ENCODE results near the gene TMEM205.
"Not testable (repeated sequence)": the region's sequence is repeated elsewhere in the genome, so short reads cannot be mapped to it uniquely, and the experiment has no call there.

Gene TMEM205

GRCh38 chr19:11346104-11346940 is at the start of gene TMEM205, which contains the start of gene CCDC159:
TSS of gene TMEM205 (minus strand) at chr19:11346268. CDS start at chr19:11345619, 649 bp downstream.
TSS of gene CCDC159 (plus strand) at chr19:11346519. CDS start at chr19:11346607, 88 bp downstream.
- DNase-seq = peak; percentile 98

- no peak for DNase-seq
Observed at GRCh38 chr19:11390933-11391680, 45.0 kb upstream of the TMEM205 start.

GRCh38 chr19:11390359-11390758 is 44.3 kb upstream of the TMEM205 start:
- no peak for DNase-seq

GRCh38 chr19:11387162-11388034 is 41.3 kb upstream of the TMEM205 start:
- DNase-seq = no peak

- no peak for DNase-seq
Observed at GRCh38 chr19:11384778-11385129, 38.7 kb upstream of the TMEM205 start.

GRCh38 chr19:11383706-11384048 is 37.6 kb upstream of the TMEM205 start:
- DNase-seq = no peak

GRCh38 chr19:11382898-11383705 is 37.0 kb upstream of the TMEM205 start:
- no peak for DNase-seq

DNA sequence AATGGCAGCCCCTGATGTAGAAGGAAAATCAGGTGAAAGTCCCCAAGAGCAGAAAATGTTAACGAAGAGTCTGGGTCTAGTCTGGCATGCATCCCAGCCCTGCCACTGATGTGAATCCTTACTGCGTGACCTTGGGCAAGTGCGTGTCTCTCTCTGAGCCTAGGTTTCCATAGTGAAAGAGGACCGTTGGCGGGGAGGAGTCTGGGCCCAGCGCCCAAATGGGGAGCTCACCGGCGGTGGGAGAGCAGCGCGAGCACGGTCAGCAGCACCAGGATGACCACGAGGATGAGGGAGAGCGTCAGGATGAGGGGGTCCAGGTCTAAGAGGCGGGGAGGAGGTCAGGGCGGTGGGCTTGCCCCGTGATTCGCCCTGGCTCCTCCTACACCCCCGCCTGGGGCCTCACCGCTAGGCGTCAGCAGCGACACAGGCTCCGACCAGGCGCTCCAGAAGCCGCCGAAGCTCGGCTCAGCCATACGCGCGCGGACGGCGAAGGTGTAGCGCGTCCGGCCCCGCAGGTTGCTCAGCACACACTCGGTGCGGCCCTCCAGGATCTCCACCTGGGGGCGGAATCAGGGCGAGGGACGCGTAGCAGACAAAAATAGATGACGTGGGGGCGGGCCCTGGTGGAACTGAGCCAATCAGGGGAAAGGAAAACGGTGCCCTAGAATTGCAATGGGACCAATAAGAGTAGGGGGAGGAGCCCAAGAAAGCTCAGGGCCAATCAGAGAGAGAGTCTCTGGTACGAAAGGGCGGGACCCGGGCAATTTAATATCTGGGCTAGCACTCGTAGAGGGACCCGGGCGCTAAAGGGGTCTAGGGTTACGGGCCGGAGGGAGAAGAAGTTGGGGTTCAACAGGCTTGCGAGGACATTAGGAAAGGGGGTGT is 34.8 kb upstream of the TMEM205 start:
- peak; percentile 89 for DNase-seq

GRCh38 chr19:11379857-11380350 is 33.8 kb upstream of the TMEM205 start:
- no peak for DNase-seq

- not testable (repeated sequence) for DNase-seq
Observed at GRCh38 chr19:11379269-11379845, 33.3 kb upstream of the TMEM205 start.

- no peak for DNase-seq
Observed at GRCh38 chr19:11378319-11379189, 32.5 kb upstream of the TMEM205 start.

DNA sequence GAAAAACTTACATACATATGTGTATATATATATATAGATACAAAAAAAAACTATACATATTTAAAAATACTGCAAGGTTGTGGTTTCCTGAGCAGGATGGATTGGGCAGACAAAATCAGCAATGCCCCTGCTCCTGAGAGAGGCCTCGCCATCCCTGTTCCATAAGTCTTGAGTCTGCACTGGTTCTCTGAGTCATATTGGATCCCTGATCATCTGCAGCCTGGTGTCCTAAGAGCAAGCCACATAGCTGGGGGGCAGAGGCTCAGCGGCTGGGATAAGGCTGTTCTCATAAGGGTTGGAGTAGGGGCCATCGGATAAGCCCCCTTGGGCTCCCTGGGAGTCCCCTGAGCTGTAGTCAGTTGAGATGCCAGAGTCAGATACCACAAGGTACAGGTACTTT is 31.7 kb upstream of the TMEM205 start:
- DNase-seq = no peak

DNA sequence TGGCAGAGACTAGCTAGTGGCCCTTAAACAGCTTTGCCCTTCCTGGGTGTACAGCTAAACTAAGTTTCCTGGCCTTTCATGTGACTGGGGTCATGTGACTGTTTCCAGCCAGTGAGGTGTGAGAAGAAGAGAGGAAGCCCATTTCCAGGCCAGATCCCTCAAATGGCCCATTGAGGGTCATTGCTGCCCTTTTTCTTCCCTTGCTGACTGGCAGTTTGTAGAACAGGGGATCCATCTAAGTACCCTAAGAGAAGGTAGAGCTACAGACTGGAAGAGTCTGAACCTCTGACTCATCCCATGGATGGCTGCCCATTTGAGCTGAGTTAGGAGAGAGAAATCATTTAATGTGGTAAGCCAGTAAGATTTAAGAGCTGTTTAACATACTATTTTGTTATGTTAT is 31.2 kb upstream of the TMEM205 start:
- DNase-seq = no peak

GRCh38 chr19:11375143-11375948 is 29.3 kb upstream of the TMEM205 start:
- DNase-seq = no peak

DNA sequence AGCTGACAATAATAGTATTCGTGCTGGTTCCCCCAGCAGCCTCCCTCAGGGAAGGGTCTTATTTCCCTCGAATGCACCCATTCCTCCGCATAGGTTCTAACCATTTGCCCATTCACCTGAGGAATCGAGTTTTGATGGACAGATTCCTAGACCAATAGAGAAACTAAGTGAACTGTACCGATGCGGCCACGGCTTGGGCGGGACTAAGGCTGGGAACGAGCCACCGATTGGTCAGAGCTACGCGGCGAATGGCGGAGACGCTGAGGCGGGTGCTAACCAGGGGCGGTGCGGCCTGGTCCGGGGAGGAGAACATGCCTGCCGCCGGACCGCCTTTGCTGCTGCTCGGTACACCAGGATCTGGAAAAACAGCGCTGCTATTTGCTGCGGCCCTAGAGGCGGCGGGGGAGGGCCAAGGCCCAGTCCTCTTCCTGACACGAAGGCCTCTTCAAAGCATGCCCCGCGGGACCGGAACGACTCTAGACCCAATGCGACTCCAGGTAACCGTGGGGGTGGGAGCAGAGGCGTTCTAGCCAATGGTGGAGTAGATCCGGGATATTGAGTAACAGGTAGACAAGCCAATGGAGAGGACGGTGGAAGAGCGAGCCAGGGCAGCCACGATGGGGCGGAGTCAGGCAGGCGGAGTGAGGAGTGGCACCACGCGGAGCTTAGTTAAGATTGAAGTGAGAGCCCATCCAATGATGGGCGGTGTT is 28.5 kb upstream of the TMEM205 start, which contains the start of gene SWSAP1:
Gene SWSAP1, plus strand, starts transcription at position 234 of the 710 bp plus-strand sequence. Its CDS starts 15 bp downstream, at position 249.
- DNase-seq = peak; percentile 98

DNA sequence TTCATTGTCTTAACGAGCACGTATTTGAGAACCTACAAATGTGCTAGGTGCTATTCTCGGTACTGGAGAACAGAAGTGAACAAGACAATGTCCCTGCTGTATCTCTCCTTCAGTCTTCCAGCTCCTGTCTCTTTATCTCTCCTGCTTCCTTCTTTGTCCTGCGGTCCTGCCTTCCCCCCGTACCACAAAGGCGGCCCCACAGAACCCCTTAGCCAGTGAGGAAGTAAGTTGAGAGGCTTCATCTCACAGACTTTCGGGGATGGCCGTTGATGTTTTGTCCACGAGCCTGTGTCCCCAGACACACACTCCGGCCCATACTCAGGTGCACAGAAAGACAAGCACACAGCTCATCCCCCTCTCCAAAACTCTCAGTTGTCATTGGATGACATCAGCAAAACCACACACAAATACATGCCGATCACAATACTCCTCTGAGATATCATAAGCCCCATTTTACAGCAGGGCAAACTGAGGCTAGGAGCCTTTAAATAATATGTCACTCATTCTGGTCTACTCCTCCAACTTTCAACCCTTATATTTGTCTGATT is 27.9 kb upstream of the TMEM205 start:
- DNase-seq = no peak

DNA sequence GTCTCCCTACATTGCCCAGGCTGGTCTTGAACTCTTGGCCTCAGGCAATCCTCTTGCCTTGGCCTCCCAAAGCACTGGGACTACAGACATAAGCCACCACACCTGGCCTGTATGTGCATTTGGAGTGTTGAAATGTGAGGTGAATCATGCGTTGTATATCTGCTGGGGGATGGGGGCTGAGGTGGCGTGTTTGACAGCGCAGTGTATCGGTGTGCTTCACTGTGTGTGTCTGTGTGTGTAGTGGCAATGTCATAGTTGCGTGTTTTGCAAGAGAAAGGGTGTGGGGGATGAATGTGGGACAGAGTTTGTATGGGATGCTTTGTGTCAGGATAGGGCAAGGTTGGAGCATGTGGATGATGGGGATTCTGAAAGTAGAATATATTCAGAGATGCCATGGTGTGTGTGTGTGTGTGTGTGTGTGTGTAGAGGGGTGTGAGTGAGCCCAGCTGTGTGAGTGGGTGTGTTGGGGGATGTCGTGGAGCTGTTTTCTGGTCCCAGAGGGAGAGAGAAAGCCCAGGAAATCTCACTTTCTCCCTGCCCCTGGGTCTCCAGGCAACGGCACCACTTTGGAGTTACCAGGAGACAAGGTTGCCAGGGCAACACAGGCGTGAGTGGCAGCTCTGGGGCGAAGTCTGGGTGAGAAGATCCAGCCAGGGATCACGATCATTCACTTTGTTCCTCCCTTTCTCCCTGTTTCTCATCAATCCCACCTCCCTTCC is 27.3 kb upstream of the TMEM205 start:
- DNase-seq = peak; percentile 32
